A673 (cell line): ENCODE data around the gene ZDHHC11B. TPM values are rescaled to one million over a fixed set of nuclear protein-coding genes. Genes with fewer than 3 reads are reported as not detected.
"Not testable (repeated sequence)": the region's sequence is repeated elsewhere in the genome, so short reads cannot be mapped to it uniquely, and the experiment has no call there.

Source experiments
- BruUV-seq: library from RNA; stranded (reverse); fragments of 400-500 nt; replicated peaks from 2 replicates; lab custom pipeline; 2021; lab: Mats Ljungman, UMichigan
- CTCF ChIA-PET: fragments of 300-600 bp; sonication (Branson Sonifier 250); formaldehyde crosslinking; loops from one replicate; lab custom pipeline; 2022; ENCODE audit warnings: antibody characterized with exemption; lab: Charles Lee
- POLR2A ChIA-PET: fragments of 300-600 bp; sonication (Branson Sonifier 250); formaldehyde crosslinking; loops from one replicate; lab custom pipeline; 2022; ENCODE audit warnings: antibody characterized with exemption; ENCODE audit not compliant: low non-redundant PET; lab: Charles Lee
- DNase-seq: peaks from one replicate; pipeline ENCODE4 v3.0.0-alpha.2; 2015; ENCODE audit warnings: low spot score
- H3K27ac ChIP-seq: fragments of 200-600 bp; sonication (generic); 2 replicates; pipeline ENCODE4 v1.5.1; 2016; ENCODE audit warnings: mixed run types, low read depth, mild to moderate bottlenecking, mixed read lengths, antibody characterized with exemption, low read length; ENCODE audit not compliant: poor library complexity, severe bottlenecking
- H3K27me3 ChIP-seq: fragments of 200-600 bp; sonication (generic); replicated peaks from 2 replicates; pipeline ENCODE4 v1.6.1; 2017; ENCODE audit warnings: mixed run types, low read depth, mild to moderate bottlenecking, mixed read lengths, antibody characterized with exemption, low read length; ENCODE audit not compliant: insufficient read depth, poor library complexity
- H3K36me3 ChIP-seq: fragments of 200-600 bp; sonication (generic); 2 replicates; pipeline ENCODE4 v1.6.1; 2016; ENCODE audit warnings: mixed run types, mild to moderate bottlenecking, mixed read lengths, antibody characterized with exemption, low read length; ENCODE audit not compliant: insufficient read depth, poor library complexity, severe bottlenecking
- H3K4me1 ChIP-seq: fragments of 200-600 bp; sonication (generic); 2 replicates; pipeline ENCODE4 v1.6.1; 2017; ENCODE audit warnings: mixed run types, mild to moderate bottlenecking, mixed read lengths, antibody characterized with exemption, low read length; ENCODE audit not compliant: insufficient read depth, poor library complexity, severe bottlenecking
- H3K4me3 ChIP-seq: fragments of 200-600 bp; sonication (generic); 2 replicates; pipeline ENCODE4 v1.5.1; 2016; ENCODE audit warnings: low read depth, mixed run types, mild to moderate bottlenecking, mixed read lengths, low read length; ENCODE audit not compliant: poor library complexity, severe bottlenecking
- H3K9me3 ChIP-seq: fragments of 200-600 bp; sonication (generic); 2 replicates; pipeline ENCODE4 v1.6.1; 2016; ENCODE audit warnings: mixed run types, low read depth, mild to moderate bottlenecking, mixed read lengths, antibody characterized with exemption, low read length; ENCODE audit not compliant: poor library complexity, severe bottlenecking
- CTCF ChIP-seq: fragments of 300-800, 200-600 bp; sonication (generic); conservative IDR thresholded peaks from 2 replicates; pipeline ENCODE4 v1.5.1; 2017; ENCODE audit warnings: low read depth, mild to moderate bottlenecking, antibody characterized with exemption, low read length, moderate library complexity, mixed read lengths
- EZH2 ChIP-seq: fragments of 200-600 bp; sonication (generic); IDR thresholded peaks from 2 replicates; pipeline ENCODE4 v1.6.1; 2017; ENCODE audit warnings: borderline replicate concordance, low read depth, mild to moderate bottlenecking, mixed read lengths, antibody characterized with exemption, low read length; ENCODE audit not compliant: poor library complexity, severe bottlenecking
- intact Hi-C: fragments of 100-400 bp; cut with micrococcal nuclease; formaldehyde crosslinking; loops from one replicate; pipeline ENCODE4 v1.10.0; 2022; ENCODE audit not compliant: unreplicated experiment
- total RNA-seq: library from RNA; stranded (reverse); gene quantifications from 2 replicates; pipeline ENCODE4 v1.2.3, GENCODE V29; 2021

ZDHHC11B gene
- total RNA-seq, 1 experiment from 2014 or later, result 1.3 TPM

- H3K27ac ChIP-seq, CTCF ChIA-PET, BruUV-seq, H3K36me3 ChIP-seq, POLR2A ChIA-PET, H3K4me1 ChIP-seq, intact Hi-C loops, H3K4me3 ChIP-seq, H3K9me3 ChIP-seq, DNase-seq, H3K27me3 ChIP-seq: not testable (repeated sequence)
Measured at GRCh38 chr5:752532-753115, 31.9 kb downstream of the ZDHHC11B start.

- H3K27ac ChIP-seq, DNase-seq, BruUV-seq, H3K27me3 ChIP-seq, H3K4me1 ChIP-seq, H3K9me3 ChIP-seq, H3K4me3 ChIP-seq, POLR2A ChIA-PET, CTCF ChIA-PET, H3K36me3 ChIP-seq, intact Hi-C loops: not testable (repeated sequence)
Measured at GRCh38 chr5:751992-752391, 32.5 kb downstream of the ZDHHC11B start.

- Histone ChIP-seq H3K27ac (no peak overlapping the region), H3K4me3 (no peak overlapping the region), H3K4me1 (no peaks in the 10 kb centered on the region), H3K27me3 (no peaks in the 10 kb centered on the region), H3K36me3 (no peaks in the 10 kb centered on the region), H3K9me3 (no peaks in the 10 kb centered on the region)
- POLR2A ChIA-PET, result no interaction called here
- BruUV-seq, result no TSS peak
- intact Hi-C loops, result no loop called here
- no peak for DNase-seq
- CTCF ChIA-PET, result no interaction called here
- TF ChIP-seq EZH2 (no peak), CTCF (no peak)
Measured at GRCh38 chr5:751496-751895, 33.0 kb downstream of the ZDHHC11B start.

- H3K27me3 ChIP-seq, intact Hi-C loops, CTCF ChIA-PET, H3K9me3 ChIP-seq, POLR2A ChIA-PET, H3K4me1 ChIP-seq, H3K4me3 ChIP-seq, BruUV-seq, H3K27ac ChIP-seq, H3K36me3 ChIP-seq, DNase-seq: not testable (repeated sequence)
Measured at GRCh38 chr5:750226-750625, 34.3 kb downstream of the ZDHHC11B start.
